Fibroblast of lung (primary cell): ENCODE data around the gene SEMA6B. TPM values are rescaled to one million over a fixed set of nuclear protein-coding genes. Genes with fewer than 3 reads are reported as not detected.

Experiments
- DNase-seq, 2 donors: peaks; one replicate each; pipeline versions ENCODE4 v3.0.0 to v3.0.0-alpha.2; 2010; ENCODE audit warnings: low read depth in 2 of 2
- H2AFZ ChIP-seq: 2 replicates; pipeline ENCODE4 v1.5.1; 2012; ENCODE audit warnings: low read length, control low read depth, inconsistent platforms
- H3K27ac ChIP-seq: 2 replicates; pipeline ENCODE4 v1.5.1; 2011; ENCODE audit warnings: low read length, control low read depth; ENCODE audit not compliant: insufficient read depth
- H3K27me3 ChIP-seq: 2 replicates; pipeline ENCODE4 v1.5.1; 2011; ENCODE audit warnings: mild to moderate bottlenecking, low read length; ENCODE audit not compliant: control insufficient read depth, insufficient read depth
- H3K36me3 ChIP-seq: 2 replicates; pipeline ENCODE4 v1.5.1; 2011; ENCODE audit warnings: low read length; ENCODE audit not compliant: control insufficient read depth, insufficient read depth
- H3K4me1 ChIP-seq: 2 replicates; pipeline ENCODE4 v1.5.1; 2011; ENCODE audit warnings: low read length; ENCODE audit not compliant: control insufficient read depth, insufficient read depth; ENCODE audit errors: extremely low read depth
- H3K4me2 ChIP-seq: 2 replicates; pipeline ENCODE4 v1.5.1; 2011; ENCODE audit warnings: low read length, control low read depth; ENCODE audit not compliant: insufficient read depth; ENCODE audit errors: extremely low read depth
- H3K4me3 ChIP-seq, 4 experiments: fragments of 200-600 bp in 1 of 4; sonication (generic) in 1 of 4; replicated peaks in 1 of 4; 2 replicates each; pipeline ENCODE4 v1.5.1; 2011 to 2016; ENCODE audit warnings: low read length in 4 of 4, low read depth in 3 of 4, mild to moderate bottlenecking in 3 of 4, control low read depth in 2 of 4, inconsistent platforms in 1 of 4, mixed read lengths in 1 of 4; ENCODE audit not compliant: insufficient read depth in 1 of 4; ENCODE audit errors: control extremely low read depth in 1 of 4
- H3K79me2 ChIP-seq: 2 replicates; pipeline ENCODE4 v1.5.1; 2012; ENCODE audit warnings: mild to moderate bottlenecking, low read length, inconsistent platforms; ENCODE audit not compliant: control insufficient read depth, insufficient read depth
- H3K9ac ChIP-seq: 2 replicates; pipeline ENCODE4 v1.5.1; 2011; ENCODE audit warnings: mild to moderate bottlenecking, low read length, control low read depth; ENCODE audit not compliant: insufficient read depth
- H3K9me3 ChIP-seq: 2 replicates; pipeline ENCODE4 v1.5.1; 2012; ENCODE audit warnings: low read depth, low read length; ENCODE audit not compliant: control insufficient read depth, insufficient read depth
- H4K20me1 ChIP-seq: 2 replicates; pipeline ENCODE4 v1.5.1; 2011; ENCODE audit warnings: low read length; ENCODE audit not compliant: control insufficient read depth, insufficient read depth; ENCODE audit errors: extremely low read depth
- CTCF ChIP-seq, 2 donors: IDR thresholded peaks in 1 of 2; conservative IDR thresholded peaks in 1 of 2; 1 replicate in 1 of 2; 2 replicates in 1 of 2; pipeline ENCODE4 v1.5.1; 2011 to 2012; ENCODE audit warnings: low read length in 2 of 2, control low read depth in 1 of 2, inconsistent platforms in 1 of 2, low read depth in 1 of 2, mild to moderate bottlenecking in 1 of 2
- EZH2 ChIP-seq: IDR thresholded peaks from 2 replicates; pipeline ENCODE4 v1.5.1; 2012; ENCODE audit warnings: low read length, control low read depth, mild to moderate bottlenecking; ENCODE audit errors: missing control alignments
- polyA plus RNA-seq, 2 donors: library from polyadenylated mRNA; depleted of rRNA in 1 of 2; stranded (reverse) in 1 of 2; unstranded in 1 of 2; fragments of >200 nt; gene quantifications; 2 replicates each; pipeline ENCODE4 v1.2.1, GENCODE V29; 2011 to 2012; ENCODE audit warnings: missing spikeins in 1 of 2
- total RNA-seq: library from RNA; depleted of rRNA; stranded (reverse); fragments of >200 nt; gene quantifications from 2 replicates; pipeline ENCODE4 v1.2.1, GENCODE V29; 2014

SEMA6B gene
- total and polyA plus RNA-seq, 2 donors (not counting 1 experiment from before 2014, with no cell fraction given) = under 0.01 to 0.31 TPM

GRCh38 chr19:4555657-4556561 lies 3.6 kb downstream of the SEMA6B start:
- H3K9me3 ChIP-seq = no peaks in the 10 kb centered on the region
- H2AFZ ChIP-seq = no peak overlapping the region
- no peaks in the 10 kb centered on the region for H3K27me3 ChIP-seq
- H3K4me2 ChIP-seq = no peak overlapping the region
- no peak overlapping the region for H3K27ac ChIP-seq
- DNase-seq = no peak
- H3K79me2 ChIP-seq = no peaks in the 10 kb centered on the region
- H3K36me3 ChIP-seq = no peaks in the 10 kb centered on the region
- H4K20me1 ChIP-seq = no peaks in the 10 kb centered on the region
- H3K4me3 ChIP-seq = no peak overlapping the region
- H3K4me1 ChIP-seq = no peaks in the 10 kb centered on the region
- TF ChIP-seq CTCF (conservative IDR thresholded peaks at IDR 0.05 in 1 of 2, IDR thresholded peaks at IDR 0.05 in 1 of 2; ENCODE audit: low read depth in 1 of 2, low read length in 2 of 2) = no peak
- TF ChIP-seq EZH2 = no peak
- no peak overlapping the region for H3K9ac ChIP-seq

- DNase-seq = no peak
- H3K79me2 ChIP-seq = no peaks in the 10 kb centered on the region
- H3K27me3 ChIP-seq = no peaks in the 10 kb centered on the region
- H3K4me2 ChIP-seq = no peak overlapping the region
- no peak overlapping the region for H3K4me3 ChIP-seq
- H4K20me1 ChIP-seq = no peaks in the 10 kb centered on the region
- TF ChIP-seq CTCF (conservative IDR thresholded peaks at IDR 0.05 in 1 of 2, IDR thresholded peaks at IDR 0.05 in 1 of 2; ENCODE audit: low read depth in 1 of 2, low read length in 2 of 2) = no peak
- TF ChIP-seq EZH2 = no peak
- no peaks in the 10 kb centered on the region for H3K9me3 ChIP-seq
- no peaks in the 10 kb centered on the region for H3K36me3 ChIP-seq
- no peaks in the 10 kb centered on the region for H3K4me1 ChIP-seq
- H2AFZ ChIP-seq = no peak overlapping the region
- H3K9ac ChIP-seq = no peak overlapping the region
- no peak overlapping the region for H3K27ac ChIP-seq
Observed at GRCh38 chr19:4554717-4555116, 4.8 kb downstream of the SEMA6B start.

- Histone ChIP-seq H3K79me2 (no peaks in the 10 kb centered on the region), H3K9ac (no peak overlapping the region), H3K9me3 (no peaks in the 10 kb centered on the region), H2AFZ (no peak overlapping the region), H3K27me3 (no peaks in the 10 kb centered on the region), H3K4me1 (no peaks in the 10 kb centered on the region), H3K27ac (no peak overlapping the region), H3K36me3 (no peaks in the 10 kb centered on the region), H3K4me2 (no peak overlapping the region), H4K20me1 (no peaks in the 10 kb centered on the region), H3K4me3 (no peak overlapping the region)
- TF ChIP-seq CTCF (conservative IDR thresholded peaks at IDR 0.05 in 1 of 2, IDR thresholded peaks at IDR 0.05 in 1 of 2; ENCODE audit: low read depth in 1 of 2, low read length in 2 of 2) (no peak), EZH2 (no peak)
- no peak for DNase-seq
Observed at GRCh38 chr19:4553775-4554174, 5.7 kb downstream of the SEMA6B start.
